Measurements from ENCODE around the gene RABGAP1L.
"Not testable (repeated sequence)": the region's sequence is repeated elsewhere in the genome, so short reads cannot be mapped to it uniquely, and the experiment has no call there.

RABGAP1L gene

GRCh38 chr1:174291059-174291458 is 131.7 kb downstream of the RABGAP1L start:
- Mint-ChIP-seq H3K4me1 (peaks cover 0 to 2% of the 10 kb centered on the region in 2 donors), H3K9me3 (peaks cover 14 to 21% of the 10 kb centered on the region in 2 donors), H3K27ac (no peak overlapping the region), H3K36me3 (peaks cover 57 to 79% of the 10 kb centered on the region in 2 donors), H3K4me3 (no peak overlapping the region), H3K27me3 (no peaks in the 10 kb centered on the region)
- ATAC-seq (replicated peaks) (no peak), DNase-seq (no peak)

DNA sequence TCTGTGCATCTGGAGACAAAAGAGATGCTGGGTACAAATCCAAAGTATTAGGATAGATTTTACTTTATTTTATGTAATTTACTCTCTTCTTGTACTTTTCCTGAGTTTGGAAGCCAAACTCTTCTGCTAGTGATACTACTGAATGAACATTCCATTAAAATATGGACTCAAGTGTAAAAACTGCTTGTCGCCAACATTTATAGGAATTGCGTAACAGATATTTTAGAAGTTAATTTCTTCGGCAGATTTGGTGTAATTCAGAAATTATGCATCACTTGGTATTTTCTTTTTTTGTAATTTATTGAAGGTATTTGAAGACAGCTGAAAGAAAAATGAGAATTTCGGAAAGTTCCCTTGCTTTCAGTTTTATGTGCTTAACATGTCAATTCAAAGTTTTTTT is 137.0 kb downstream of the RABGAP1L start:
- no peak for ATAC-seq (replicated peaks)
- H3K9me3 Mint-ChIP-seq: peaks cover 5 to 9% of the 10 kb centered on the region in 2 donors
- DNase-seq: no peak
- peaks cover under 1 to 2% of the 10 kb centered on the region in 2 donors for H3K4me1 Mint-ChIP-seq
- H3K27ac Mint-ChIP-seq: no peak overlapping the region
- H3K27me3 Mint-ChIP-seq: no peaks in the 10 kb centered on the region
- H3K4me3 Mint-ChIP-seq: no peak overlapping the region
- peaks cover 36 to 60% of the 10 kb centered on the region in 2 donors for H3K36me3 Mint-ChIP-seq

- Mint-ChIP-seq H3K36me3 (peaks cover 43 to 61% of the 10 kb centered on the region in 2 donors), H3K4me3 (no peak overlapping the region), H3K4me1 (peaks cover 7 to 10% of the 10 kb centered on the region in 2 donors), H3K27me3 (no peaks in the 10 kb centered on the region), H3K9me3 (peaks cover 9 to 10% of the 10 kb centered on the region in 2 donors), H3K27ac (no peak overlapping the region)
- ATAC-seq (replicated peaks) (no peak), DNase-seq (no peak)
Observed at GRCh38 chr1:174297351-174297750, 138.0 kb downstream of the RABGAP1L start.

- DNase-seq (no peak), ATAC-seq (replicated peaks) (no peak)
- Mint-ChIP-seq H3K36me3 (peaks cover 41 to 58% of the 10 kb centered on the region in 2 donors), H3K9me3 (peaks cover 7 to 9% of the 10 kb centered on the region in 2 donors), H3K4me3 (no peak overlapping the region), H3K4me1 (peaks cover 7 to 11% of the 10 kb centered on the region in 2 donors), H3K27me3 (no peaks in the 10 kb centered on the region), H3K27ac (no peak overlapping the region)
Observed at GRCh38 chr1:174301295-174302077, 142.2 kb downstream of the RABGAP1L start.

- Mint-ChIP-seq H3K4me1 (peaks cover 2 to 23% of the 10 kb centered on the region in 2 donors), H3K36me3 (peaks cover 74 to 76% of the 10 kb centered on the region in 2 donors), H3K4me3 (no peak overlapping the region), H3K27ac (no peak overlapping the region), H3K27me3 (no peaks in the 10 kb centered on the region), H3K9me3 (peaks cover 23% of the 10 kb centered on the region in 2 donors)
- DNase-seq: no peak
- ATAC-seq (replicated peaks): no peak
Observed at GRCh38 chr1:174308604-174309003, 149.3 kb downstream of the RABGAP1L start.

- H3K4me3 Mint-ChIP-seq: no peak overlapping the region
- peaks cover 82 to 85% of the 10 kb centered on the region in 2 donors for H3K36me3 Mint-ChIP-seq
- H3K27me3 Mint-ChIP-seq: no peaks in the 10 kb centered on the region
- no peak overlapping the region for H3K27ac Mint-ChIP-seq
- H3K4me1 Mint-ChIP-seq: peaks cover 11 to 32% of the 10 kb centered on the region in 2 donors
- peaks cover 29 to 31% of the 10 kb centered on the region in 2 donors for H3K9me3 Mint-ChIP-seq
- no peak for DNase-seq
- ATAC-seq (replicated peaks): no peak
Observed at GRCh38 chr1:174309490-174309889, 150.2 kb downstream of the RABGAP1L start.

GRCh38 chr1:174314433-174314832 is 155.1 kb downstream of the RABGAP1L start:
- H3K27ac Mint-ChIP-seq: peak overlapping the region; percentile 91
- peaks cover 28 to 57% of the 10 kb centered on the region in 2 donors for H3K4me1 Mint-ChIP-seq
- ATAC-seq (replicated peaks): no peak
- peak overlapping the region; percentile 6 to 23 for H3K4me3 Mint-ChIP-seq
- DNase-seq: no peak
- H3K9me3 Mint-ChIP-seq: peaks cover 41 to 46% of the 10 kb centered on the region in 2 donors
- no peaks in the 10 kb centered on the region for H3K27me3 Mint-ChIP-seq
- peaks cover 86 to 90% of the 10 kb centered on the region in 2 donors for H3K36me3 Mint-ChIP-seq

GRCh38 chr1:174315239-174315638 is 155.9 kb downstream of the RABGAP1L start:
- no peak overlapping the region for H3K4me3 Mint-ChIP-seq
- peaks cover 28 to 57% of the 10 kb centered on the region in 2 donors for H3K4me1 Mint-ChIP-seq
- peaks cover 40 to 54% of the 10 kb centered on the region in 2 donors for H3K9me3 Mint-ChIP-seq
- H3K36me3 Mint-ChIP-seq: peaks cover 86 to 90% of the 10 kb centered on the region in 2 donors
- H3K27ac Mint-ChIP-seq: peak overlapping the region; percentile 27
- DNase-seq: no peak
- H3K27me3 Mint-ChIP-seq: no peaks in the 10 kb centered on the region
- ATAC-seq (replicated peaks): no peak

- Mint-ChIP-seq H3K4me1 (peaks cover 22 to 46% of the 10 kb centered on the region in 2 donors), H3K36me3 (peaks cover 70 to 84% of the 10 kb centered on the region in 2 donors), H3K9me3 (peaks cover 28 to 40% of the 10 kb centered on the region in 2 donors)
- H3K27me3 Mint-ChIP-seq; H3K4me3 Mint-ChIP-seq; DNase-seq; ATAC-seq (replicated peaks); H3K27ac Mint-ChIP-seq: not testable (repeated sequence)
Observed at GRCh38 chr1:174320897-174321296, 161.6 kb downstream of the RABGAP1L start.

GRCh38 chr1:174322202-174322862 is 163.0 kb downstream of the RABGAP1L start:
- H3K36me3 Mint-ChIP-seq: peaks cover 64 to 81% of the 10 kb centered on the region in 2 donors
- H3K4me3 Mint-ChIP-seq: no peak overlapping the region
- peaks cover 19 to 31% of the 10 kb centered on the region in 2 donors for H3K4me1 Mint-ChIP-seq
- peaks cover 29 to 40% of the 10 kb centered on the region in 2 donors for H3K9me3 Mint-ChIP-seq
- no peak overlapping the region for H3K27ac Mint-ChIP-seq
- DNase-seq (no peak), ATAC-seq (replicated peaks) (no peak)
- no peaks in the 10 kb centered on the region for H3K27me3 Mint-ChIP-seq

DNA sequence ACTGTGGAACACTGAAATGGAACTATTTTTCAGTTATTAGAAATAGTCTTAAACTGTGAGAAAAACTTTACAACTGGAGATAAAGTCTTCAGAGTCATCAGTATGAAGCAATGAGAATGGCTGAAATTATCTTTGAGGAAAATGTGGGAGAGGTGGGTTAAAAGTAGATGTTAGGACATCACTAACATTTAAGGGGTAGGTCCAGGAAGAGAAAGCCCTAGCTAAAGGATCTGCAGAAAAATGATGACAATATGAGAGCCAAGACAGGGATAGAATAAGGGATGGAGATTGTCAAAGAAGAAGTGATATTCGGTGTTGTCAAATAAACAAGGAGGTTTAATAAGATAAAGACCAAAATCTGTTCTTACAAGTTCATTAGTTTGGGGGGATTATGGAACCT is 165.2 kb downstream of the RABGAP1L start:
- H3K27me3 Mint-ChIP-seq: no peaks in the 10 kb centered on the region
- peaks cover 23 to 34% of the 10 kb centered on the region in 2 donors for H3K9me3 Mint-ChIP-seq
- H3K36me3 Mint-ChIP-seq: peaks cover 51 to 64% of the 10 kb centered on the region in 2 donors
- DNase-seq (no peak), ATAC-seq (replicated peaks) (no peak)
- peak overlapping the region; percentile 10 for H3K27ac Mint-ChIP-seq
- H3K4me3 Mint-ChIP-seq: no peak overlapping the region
- peaks cover 11 to 20% of the 10 kb centered on the region in 2 donors for H3K4me1 Mint-ChIP-seq

DNA sequence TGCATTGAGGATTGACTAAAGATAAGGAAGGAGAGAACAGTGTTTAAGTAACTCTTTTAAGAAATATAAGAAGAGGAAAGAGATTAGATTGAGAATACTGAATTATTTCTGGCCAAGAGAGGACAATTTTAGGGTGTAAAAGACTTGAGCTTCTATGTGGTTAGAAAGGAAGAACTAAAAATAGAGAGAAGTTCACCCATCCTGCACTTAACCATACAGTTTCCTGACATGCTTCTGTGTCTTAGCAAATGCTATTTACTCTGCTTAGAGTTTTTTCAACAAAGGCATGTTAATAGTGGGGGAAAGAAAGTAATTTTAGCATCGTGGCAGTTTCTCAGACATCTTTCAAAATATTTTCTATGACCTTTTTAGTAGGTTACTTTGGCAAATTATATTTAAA is 165.6 kb downstream of the RABGAP1L start:
- Mint-ChIP-seq H3K9me3 (peaks cover 22 to 29% of the 10 kb centered on the region in 2 donors), H3K4me1 (peaks cover 11 to 20% of the 10 kb centered on the region in 2 donors), H3K27ac (peak overlapping the region; percentile 10), H3K4me3 (no peak overlapping the region), H3K27me3 (no peaks in the 10 kb centered on the region), H3K36me3 (peaks cover 46 to 59% of the 10 kb centered on the region in 2 donors)
- no peak for DNase-seq
- ATAC-seq (replicated peaks): no peak

- no peak for DNase-seq
- no peak for ATAC-seq (replicated peaks)
- no peaks in the 10 kb centered on the region for H3K27me3 Mint-ChIP-seq
- peaks cover 20 to 29% of the 10 kb centered on the region in 2 donors for H3K9me3 Mint-ChIP-seq
- H3K4me3 Mint-ChIP-seq: no peak overlapping the region
- H3K36me3 Mint-ChIP-seq: peaks cover 39 to 50% of the 10 kb centered on the region in 2 donors
- peaks cover 13 to 27% of the 10 kb centered on the region in 2 donors for H3K4me1 Mint-ChIP-seq
- peak overlapping the region; percentile 22 for H3K27ac Mint-ChIP-seq
Observed at GRCh38 chr1:174326278-174326677, 167.0 kb downstream of the RABGAP1L start.

DNA sequence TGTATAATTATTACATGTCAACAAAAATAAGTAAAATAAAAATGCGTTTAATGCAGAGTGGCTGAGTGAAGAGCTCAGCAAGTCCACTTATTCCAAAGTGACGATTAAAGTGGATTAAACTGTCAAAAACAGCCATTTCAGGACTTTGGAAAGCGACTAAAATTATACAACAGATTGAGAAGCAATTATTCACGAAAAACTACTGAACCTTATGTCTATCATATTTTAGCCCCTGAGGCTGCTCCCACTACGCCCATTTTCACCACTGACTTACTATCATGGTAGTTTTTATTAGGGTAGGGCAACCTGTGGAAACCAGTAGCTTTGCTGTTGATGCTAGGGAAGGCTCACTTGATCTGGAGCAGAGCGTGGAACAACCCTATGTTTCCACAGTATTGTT is 174.1 kb downstream of the RABGAP1L start:
- Mint-ChIP-seq H3K4me1 (peaks cover 13 to 31% of the 10 kb centered on the region in 2 donors), H3K36me3 (peaks cover 16 to 18% of the 10 kb centered on the region in 2 donors), H3K4me3 (no peak overlapping the region), H3K27ac (no peak overlapping the region), H3K27me3 (no peaks in the 10 kb centered on the region), H3K9me3 (peaks cover 3 to 8% of the 10 kb centered on the region in 2 donors)
- DNase-seq (no peak), ATAC-seq (replicated peaks) (no peak)

All from stimulated activated naive B cell treated with anti-CD40 and anti-IgM and Interleukin-4, amounts not matched to agents 10 μg/mL and 1 μg/mL and 100 μg/mL, for 72 hours (primary cell).